A549 (cell line): ENCODE results near the gene EFHC1.

ENCODE experiments used
- CEBPB ChIP-seq, 2 experiments: fragments of >200 bp in 1 of 2; sonication (Bioruptor Twin) in 1 of 2; formaldehyde crosslinking in 1 of 2; IDR thresholded peaks; 2 replicates each; pipeline ENCODE4 v1.6.1; 2012 to 2016
- MAX ChIP-seq: IDR thresholded peaks from 2 replicates; pipeline ENCODE4 v1.6.1; 2012
- SMC3 ChIP-seq: fragments of >200 bp; sonication (Bioruptor Twin); formaldehyde crosslinking; IDR thresholded peaks from 3 replicates; pipeline ENCODE4 v1.6.1; 2018; ENCODE audit warnings: inconsistent platforms
- TF ChIP-seq, protein P1 (sequence below): fragments of 200-600 bp; sonication (generic); IDR thresholded peaks from 2 replicates; pipeline ENCODE4 v1.6.1; 2016; ENCODE audit warnings: antibody characterized with exemption, mild to moderate bottlenecking, moderate library complexity
- TF ChIP-seq, protein P2 (sequence below): fragments of >200 bp; sonication (Bioruptor Twin); formaldehyde crosslinking; IDR thresholded peaks from 3 replicates; pipeline ENCODE4 v1.5.1; 2016

DNA sequence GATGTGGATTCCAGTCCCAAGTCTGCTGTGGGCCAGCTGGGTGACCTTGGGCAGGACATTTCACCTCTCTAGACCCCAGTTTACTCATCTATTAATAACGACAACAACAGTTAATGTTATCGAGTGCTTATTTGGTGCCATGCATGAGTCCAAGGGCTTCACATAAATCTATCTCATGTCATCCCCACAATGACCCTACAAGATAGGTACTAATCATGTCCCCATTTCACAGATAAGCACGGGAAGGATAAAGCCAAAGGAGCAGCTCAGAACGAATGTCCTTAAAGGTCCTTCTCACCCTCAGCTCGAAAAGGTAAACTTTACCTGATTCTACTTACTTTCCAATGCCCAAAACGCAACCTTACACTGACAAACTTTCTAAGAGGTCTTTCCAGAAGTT, 121.0 kb downstream of the EFHC1 start:
- TF ChIP-seq, protein P1, sequence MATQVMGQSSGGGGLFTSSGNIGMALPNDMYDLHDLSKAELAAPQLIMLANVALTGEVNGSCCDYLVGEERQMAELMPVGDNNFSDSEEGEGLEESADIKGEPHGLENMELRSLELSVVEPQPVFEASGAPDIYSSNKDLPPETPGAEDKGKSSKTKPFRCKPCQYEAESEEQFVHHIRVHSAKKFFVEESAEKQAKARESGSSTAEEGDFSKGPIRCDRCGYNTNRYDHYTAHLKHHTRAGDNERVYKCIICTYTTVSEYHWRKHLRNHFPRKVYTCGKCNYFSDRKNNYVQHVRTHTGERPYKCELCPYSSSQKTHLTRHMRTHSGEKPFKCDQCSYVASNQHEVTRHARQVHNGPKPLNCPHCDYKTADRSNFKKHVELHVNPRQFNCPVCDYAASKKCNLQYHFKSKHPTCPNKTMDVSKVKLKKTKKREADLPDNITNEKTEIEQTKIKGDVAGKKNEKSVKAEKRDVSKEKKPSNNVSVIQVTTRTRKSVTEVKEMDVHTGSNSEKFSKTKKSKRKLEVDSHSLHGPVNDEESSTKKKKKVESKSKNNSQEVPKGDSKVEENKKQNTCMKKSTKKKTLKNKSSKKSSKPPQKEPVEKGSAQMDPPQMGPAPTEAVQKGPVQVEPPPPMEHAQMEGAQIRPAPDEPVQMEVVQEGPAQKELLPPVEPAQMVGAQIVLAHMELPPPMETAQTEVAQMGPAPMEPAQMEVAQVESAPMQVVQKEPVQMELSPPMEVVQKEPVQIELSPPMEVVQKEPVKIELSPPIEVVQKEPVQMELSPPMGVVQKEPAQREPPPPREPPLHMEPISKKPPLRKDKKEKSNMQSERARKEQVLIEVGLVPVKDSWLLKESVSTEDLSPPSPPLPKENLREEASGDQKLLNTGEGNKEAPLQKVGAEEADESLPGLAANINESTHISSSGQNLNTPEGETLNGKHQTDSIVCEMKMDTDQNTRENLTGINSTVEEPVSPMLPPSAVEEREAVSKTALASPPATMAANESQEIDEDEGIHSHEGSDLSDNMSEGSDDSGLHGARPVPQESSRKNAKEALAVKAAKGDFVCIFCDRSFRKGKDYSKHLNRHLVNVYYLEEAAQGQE, result no peak
- TF ChIP-seq SMC3 (no peak), CEBPB (IDR thresholded peaks at IDR 0.05) (no peak), MAX (no peak)
- TF ChIP-seq, protein P2, sequence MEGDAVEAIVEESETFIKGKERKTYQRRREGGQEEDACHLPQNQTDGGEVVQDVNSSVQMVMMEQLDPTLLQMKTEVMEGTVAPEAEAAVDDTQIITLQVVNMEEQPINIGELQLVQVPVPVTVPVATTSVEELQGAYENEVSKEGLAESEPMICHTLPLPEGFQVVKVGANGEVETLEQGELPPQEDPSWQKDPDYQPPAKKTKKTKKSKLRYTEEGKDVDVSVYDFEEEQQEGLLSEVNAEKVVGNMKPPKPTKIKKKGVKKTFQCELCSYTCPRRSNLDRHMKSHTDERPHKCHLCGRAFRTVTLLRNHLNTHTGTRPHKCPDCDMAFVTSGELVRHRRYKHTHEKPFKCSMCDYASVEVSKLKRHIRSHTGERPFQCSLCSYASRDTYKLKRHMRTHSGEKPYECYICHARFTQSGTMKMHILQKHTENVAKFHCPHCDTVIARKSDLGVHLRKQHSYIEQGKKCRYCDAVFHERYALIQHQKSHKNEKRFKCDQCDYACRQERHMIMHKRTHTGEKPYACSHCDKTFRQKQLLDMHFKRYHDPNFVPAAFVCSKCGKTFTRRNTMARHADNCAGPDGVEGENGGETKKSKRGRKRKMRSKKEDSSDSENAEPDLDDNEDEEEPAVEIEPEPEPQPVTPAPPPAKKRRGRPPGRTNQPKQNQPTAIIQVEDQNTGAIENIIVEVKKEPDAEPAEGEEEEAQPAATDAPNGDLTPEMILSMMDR, result no peak
